GM19193 (cell line): Measurements from ENCODE around the gene SAE1.

Experiments
- POLR2A ChIP-seq: IDR thresholded peaks from 4 replicates; pipeline ENCODE4 v1.6.1; 2011; ENCODE audit not compliant: insufficient read depth, insufficient read length; ENCODE audit errors: extremely low read depth

SAE1 gene

DNA sequence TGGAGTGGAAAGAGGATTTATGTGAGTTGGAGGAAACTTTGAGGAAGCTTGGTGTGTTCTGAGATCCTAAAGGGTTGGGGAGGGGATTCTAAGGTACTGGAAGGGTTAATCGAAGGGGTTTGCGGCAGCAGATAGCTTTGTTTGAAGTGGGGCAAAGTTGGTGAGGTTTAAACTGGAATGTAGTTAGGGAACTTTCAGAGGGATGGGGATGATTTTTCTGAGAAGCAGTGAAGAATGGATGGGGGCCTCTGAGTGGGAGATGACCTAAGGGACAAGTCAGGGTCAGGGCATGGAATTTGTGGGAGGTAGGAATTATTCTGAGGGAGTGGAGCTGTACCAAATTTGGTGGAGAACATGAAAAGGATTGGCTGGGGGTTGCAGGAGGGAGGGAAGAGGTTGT, 3.9 kb downstream of the SAE1 start:
- TF ChIP-seq POLR2A = no peak

DNA sequence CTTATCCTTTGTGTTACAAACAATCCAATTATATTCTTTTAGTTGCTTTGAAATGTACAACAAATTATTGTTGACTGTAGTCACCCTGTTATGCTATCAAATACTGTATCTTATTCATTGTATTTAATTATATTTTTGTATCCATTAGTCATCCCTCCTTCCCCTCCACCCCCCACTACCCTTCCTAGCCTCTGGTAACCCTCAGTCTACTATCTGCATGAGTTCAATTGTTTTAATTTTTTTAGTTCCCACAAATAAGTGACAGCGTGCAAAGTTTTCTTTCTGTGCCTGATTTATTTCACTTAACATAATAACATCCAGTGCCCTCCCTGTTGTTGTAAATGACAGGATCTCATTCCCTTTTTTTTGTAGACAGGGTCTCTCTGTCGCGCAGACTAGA, 4.5 kb downstream of the SAE1 start:
- TF ChIP-seq POLR2A = no peak

DNA sequence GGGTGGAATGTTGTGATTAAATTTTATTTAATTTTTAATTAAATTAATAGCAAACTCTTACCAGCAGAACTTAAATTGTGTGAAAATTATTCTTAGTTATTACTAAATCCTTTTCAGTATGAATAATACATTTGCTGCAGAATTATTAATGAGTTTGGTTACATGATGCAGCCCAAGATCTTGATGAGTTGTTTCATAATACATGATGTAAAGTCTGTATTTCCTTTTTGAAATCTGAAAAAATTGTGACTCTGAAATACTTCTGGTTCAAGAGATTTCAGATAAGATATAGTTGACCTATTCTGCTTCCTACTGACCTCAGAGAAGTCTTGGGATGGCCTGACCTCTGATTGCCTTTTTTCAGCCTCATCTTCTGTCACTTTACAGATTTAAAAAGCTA, 11.1 kb downstream of the SAE1 start:
- no peak for TF ChIP-seq POLR2A

DNA sequence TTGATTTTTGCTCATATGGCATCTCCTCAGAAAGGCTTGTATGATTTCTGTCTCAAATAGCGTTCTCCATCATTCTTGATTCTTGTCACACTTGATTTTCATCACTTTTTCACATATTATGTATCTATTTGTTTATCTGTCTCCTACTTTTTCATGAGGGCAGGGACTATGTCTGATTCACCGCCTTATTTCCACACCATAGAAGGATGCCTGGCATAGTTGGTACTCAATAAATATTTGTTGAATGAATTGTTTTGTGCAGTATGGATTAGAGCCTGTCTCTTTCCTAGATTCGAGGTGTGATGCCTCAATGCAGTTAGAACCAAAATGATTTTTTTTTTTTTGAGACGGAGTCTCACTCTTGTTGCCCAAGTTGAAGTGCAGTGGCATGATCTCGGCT, 12.1 kb downstream of the SAE1 start:
- no peak for TF ChIP-seq POLR2A

DNA sequence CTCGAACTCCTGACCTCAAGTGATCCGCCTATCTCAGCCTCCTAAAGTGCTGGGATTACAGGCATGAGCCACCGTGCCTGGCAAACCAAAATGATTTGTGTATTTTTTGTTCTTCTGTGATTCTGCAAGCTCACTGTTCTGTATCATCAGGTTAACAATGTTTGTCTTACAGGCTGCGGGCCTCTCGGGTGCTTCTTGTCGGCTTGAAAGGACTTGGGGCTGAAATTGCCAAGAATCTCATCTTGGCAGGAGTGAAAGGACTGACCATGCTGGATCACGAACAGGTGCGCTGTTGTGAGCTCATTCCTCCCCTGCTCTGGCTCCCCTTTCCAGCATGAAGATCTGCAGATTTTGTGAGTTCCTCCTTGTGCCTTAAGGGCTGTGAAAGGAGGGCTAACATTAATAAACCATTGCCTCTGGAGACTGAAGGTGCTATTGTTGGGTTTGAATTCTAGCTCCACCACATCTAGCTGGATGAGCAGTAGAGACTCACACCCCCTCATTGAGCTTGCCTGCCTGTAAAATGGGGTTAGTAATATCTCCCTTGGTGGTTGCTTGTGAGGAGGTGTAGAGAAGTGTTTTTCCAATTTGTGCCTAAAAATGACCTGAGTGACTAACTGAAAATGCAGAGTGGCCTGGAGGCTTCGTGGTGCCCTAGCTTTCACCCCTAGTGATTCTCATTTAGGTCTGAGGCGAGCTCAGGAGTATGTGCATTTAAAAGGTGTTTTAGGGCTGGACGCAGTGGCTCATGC, 12.9 kb downstream of the SAE1 start:
- no peak for TF ChIP-seq POLR2A

DNA sequence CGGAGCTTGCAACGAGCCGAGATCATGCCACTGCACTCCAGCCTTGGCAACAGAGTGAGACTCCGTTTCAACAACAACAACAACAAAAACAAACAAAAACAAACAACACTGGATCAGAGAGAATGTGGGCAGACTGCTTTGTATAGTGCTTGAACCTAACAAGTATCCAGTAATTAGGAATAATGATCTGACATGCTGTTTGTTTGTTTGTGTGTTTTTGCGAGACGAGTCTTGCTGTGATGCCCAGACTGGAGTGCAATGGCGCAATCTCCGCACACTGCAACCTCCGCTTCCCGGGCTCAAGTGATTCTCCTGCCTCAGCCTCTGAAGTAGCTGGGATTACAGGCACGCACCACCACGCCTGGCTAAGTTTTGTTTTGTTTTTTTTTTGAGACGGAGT, 14.0 kb downstream of the SAE1 start:
- TF ChIP-seq POLR2A = no peak

DNA sequence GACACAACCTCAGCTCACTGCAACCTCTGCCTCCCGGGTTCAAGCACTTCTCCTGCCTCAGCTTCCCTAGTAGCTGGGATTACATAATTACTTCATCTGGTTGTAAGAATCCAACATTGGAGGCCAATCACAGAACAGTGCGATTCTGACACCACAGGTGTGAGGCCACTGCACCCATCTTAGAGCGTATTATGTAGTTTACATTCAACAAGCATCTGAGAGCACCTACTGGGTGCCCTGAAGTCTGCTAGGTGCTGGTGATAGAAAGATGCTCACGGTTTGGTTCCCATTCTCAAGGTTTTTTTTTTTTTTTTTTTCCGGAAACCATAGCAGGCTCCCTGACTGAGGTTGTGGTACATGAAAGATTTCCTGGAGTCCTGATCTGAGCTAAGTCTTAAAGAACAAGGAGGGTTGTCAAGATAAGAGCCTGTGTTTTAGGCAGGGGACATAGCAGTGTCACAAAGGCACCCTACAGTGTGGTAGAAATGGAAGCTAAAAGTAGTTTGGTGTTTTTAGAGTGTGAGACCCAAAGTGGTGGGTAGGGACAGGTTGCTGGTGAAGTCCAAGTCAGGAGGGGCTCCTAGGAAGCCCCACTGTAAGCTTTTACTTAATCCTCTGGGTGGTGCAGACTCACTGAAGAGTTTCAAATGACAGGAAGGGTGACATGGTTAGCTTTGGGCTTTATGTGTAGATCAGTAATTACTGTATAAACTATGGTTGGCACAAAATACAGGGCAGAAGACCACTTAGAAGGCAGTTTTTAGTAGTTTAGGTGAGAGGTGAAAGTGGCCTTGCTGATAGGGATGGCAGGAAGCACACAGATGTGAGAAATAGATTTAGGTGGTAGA, 15.2 kb downstream of the SAE1 start:
- no peak for TF ChIP-seq POLR2A

DNA sequence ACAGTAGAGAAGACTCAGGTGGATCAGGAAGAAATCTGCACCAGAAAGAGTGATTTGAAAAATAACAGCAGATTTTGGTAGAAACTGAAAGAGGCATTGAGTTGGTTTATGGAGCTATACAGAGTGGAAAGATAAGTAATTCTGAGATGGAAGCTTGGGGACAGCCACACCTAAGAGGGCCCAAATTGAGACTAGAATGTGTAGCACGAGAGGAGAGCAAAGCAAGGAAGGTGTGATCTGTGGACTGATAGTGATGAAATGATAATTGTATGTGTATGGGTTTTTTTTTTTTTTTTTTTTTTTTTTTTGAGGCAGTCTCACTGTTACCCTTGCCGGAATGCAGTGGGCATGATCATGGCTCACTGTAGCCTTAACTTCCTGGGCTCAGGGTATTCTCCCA, 16.3 kb downstream of the SAE1 start:
- no peak for TF ChIP-seq POLR2A

DNA sequence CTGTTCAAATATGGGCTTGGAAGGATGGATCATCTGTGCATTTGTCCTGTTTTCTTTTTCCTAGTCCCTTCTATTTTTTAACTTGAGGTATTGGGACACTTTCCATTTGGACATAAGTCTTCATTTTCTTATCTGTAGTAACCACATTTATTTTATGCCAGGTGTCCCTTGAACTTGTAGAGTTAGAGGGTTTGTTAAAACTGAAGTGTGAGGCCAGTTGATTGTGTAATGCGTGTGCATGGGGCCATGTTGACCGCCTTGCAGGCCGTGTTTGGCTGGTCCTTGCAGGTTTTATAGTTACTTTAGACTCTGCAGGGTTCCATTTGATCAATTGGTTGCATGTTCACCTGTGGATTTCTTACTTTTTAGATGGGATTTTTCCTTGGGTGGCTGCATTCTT, 21.0 kb downstream of the SAE1 start:
- TF ChIP-seq POLR2A = no peak

DNA sequence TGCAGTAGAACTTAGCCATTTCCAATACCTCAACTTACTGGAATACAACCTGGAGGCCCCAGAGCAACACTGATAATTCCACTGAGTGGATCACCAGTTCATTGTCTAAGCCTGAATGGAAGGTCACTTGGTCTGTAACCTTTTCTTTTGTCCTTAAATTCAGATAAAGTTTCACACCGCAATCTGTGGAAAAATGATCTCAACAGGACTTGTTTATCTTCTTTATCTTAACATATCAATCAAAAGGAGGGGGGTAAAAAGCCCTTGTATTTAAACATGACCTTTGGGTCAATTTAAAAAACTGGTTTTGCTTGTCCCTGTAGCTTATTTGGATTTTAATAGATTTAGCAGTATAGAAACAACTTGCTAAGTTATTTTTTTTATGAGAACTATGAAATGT, 21.6 kb downstream of the SAE1 start:
- TF ChIP-seq POLR2A = no peak

DNA sequence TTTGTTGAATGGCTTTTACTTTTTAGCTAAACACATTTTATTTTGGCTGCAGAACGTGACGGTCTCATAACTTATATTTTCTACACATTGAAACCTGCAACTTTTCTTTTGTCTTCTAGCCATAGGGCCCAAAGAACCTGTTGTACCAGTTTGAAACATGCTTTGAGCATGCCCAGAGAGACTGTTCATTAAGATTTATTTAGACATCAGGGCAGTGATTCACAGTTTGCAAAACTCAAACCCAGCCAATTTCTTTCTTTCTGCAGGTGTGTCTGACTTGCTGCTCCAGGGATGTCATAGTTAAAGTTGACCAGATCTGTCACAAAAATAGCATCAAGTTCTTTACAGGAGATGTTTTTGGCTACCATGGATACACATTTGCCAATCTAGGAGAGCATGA, 22.0 kb downstream of the SAE1 start:
- TF ChIP-seq POLR2A = no peak

DNA sequence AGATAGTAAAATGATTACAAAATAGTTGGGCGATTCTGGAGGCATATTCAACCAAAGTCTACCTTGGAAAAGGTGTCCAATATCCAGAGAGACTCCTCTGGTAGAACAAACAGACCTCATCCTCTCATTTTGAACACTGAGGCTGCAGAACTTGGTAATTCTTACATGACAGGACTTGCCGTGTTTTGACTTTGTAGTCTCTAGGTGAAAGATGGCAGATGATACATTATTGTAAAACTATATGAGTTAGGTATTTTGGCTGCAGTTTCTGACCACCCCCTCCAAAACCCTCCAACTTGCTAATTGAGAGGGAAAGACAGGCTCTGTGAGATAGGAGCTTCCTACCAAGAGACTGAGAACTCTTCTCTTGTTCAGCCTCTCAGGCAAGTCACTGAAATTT, 22.6 kb downstream of the SAE1 start:
- TF ChIP-seq POLR2A = no peak

DNA sequence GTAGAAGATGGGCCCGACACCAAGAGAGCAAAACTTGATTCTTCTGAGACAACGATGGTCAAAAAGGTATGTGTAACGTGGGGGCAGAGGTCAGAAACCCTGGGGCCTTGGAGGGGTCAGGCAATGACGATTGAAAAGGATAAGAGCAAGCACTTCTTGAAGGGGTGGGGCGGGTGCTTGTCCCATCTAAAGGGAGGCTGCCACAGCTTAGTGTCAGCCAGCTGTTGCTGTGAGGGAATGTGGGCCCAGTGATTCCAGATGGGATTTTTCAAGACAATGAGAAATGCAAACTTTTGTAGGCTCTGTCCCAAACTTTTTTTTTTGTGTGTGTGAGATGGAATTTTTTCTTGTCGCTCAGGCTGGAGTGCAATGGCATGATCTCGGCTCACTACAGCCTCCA, 24.5 kb downstream of the SAE1 start:
- no peak for TF ChIP-seq POLR2A

DNA sequence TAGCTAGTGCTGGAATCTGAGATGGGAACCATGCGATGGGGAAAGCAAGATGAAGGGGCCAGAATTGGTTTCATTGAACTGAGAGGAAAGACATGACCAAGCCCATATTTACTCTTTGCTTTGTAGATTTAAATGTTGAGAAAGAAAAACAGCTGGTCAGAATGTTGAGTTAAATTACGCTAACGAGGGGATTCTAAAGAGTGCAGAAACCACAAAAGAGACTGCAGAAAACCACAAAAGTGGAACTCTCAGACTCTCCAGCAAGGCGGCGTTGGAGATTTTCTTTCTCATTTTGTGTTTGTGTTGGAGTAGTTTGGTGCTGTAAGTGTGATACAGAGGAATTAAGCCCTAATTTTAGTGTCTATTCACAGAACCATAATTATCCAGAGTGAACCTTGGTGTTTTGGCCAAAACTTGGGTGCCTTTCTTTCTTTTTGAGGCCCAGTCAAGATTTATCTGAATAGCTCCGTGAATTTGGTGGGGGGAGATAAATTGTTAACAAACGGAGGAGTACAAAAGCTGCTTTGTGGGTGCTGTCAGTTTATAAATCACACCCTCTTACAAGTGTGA, 26.3 kb downstream of the SAE1 start:
- TF ChIP-seq POLR2A = no peak

DNA sequence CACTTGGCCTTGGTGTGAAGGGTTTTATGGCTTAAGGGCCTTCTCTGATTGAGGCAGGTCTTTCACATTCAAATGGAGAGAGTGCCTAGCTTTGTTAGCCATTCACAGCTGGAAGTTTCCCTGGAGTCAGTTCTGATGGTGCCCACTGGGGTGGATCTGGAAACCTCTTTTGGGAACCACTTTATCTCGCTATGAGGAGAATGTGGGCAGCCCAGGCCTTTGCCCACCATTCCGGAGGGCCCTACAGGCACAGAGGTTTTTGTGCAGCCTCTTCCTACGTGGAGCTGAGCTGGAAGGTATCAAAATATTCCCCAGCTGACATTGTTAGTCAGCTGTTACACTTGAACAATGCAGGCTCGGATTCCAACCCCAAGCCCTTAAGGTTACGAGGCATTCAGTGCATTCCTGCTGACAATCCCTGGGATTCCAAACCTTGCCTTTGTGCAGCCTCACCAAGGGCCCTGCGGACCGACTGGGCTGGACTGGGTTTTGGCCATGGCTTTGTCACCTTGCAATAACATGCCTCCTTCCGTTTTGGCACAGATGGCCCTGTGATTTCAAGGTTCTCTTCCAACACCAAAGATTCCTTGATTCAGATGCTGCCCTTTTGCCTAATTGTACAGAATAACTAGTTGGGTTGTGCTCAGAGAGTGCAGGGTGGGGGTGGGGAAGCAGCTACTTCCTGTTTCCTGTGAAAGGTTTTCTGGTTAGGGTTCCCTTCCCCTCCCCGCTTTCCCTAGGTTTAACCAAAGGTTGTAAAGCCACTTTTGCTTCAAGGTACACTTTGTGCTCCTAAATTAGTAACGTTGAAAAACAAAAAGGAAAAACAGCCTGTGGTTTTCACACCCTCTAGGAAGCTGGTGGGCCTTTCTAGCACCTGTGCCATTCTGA, 27.0 kb downstream of the SAE1 start:
- TF ChIP-seq POLR2A = no peak
